Measurements from ENCODE around the gene PDS5B. TPM values are rescaled to one million over a fixed set of nuclear protein-coding genes. Genes with fewer than 3 reads are reported as not detected.

PDS5B gene
- total RNA-seq, 2 donors from 2014 or later, result 19.2 to 20.8 TPM

- H3K4me3 ChIP-seq, result no peak overlapping the region
- 90 to 97% methylated on average over 1 of the region's 1 CpG for WGBS, 2 donors
- no peak for ATAC-seq
- H3K9me3 ChIP-seq, result no peaks in the 10 kb centered on the region
- no peaks in the 10 kb centered on the region for H3K4me1 ChIP-seq
- H3K36me3 ChIP-seq (replicated peaks in 1 of 2; ENCODE audit: insufficient read depth in 1 of 2, low read depth in 2 of 2), result no peaks in the 10 kb centered on the region
- H3K27me3 ChIP-seq, result no peaks in the 10 kb centered on the region
- intact Hi-C loops (cut with DNase I), result no loop called here
- H3K27ac ChIP-seq, result no peak overlapping the region
- TF ChIP-seq CTCF (IDR thresholded peaks at IDR 0.05), result no peak
- TF ChIP-seq POLR2A (IDR thresholded peaks at IDR 0.05), result no peak
- DNase-seq, result no peak
Observed at GRCh38 chr13:32610977-32611376, 24.7 kb downstream of the PDS5B start.

GRCh38 chr13:32616883-32617511 lies 30.7 kb downstream of the PDS5B start:
- Histone ChIP-seq H3K9me3 (no peaks in the 10 kb centered on the region), H3K36me3 (replicated peaks in 1 of 2; ENCODE audit: insufficient read depth in 1 of 2, low read depth in 2 of 2) (no peaks in the 10 kb centered on the region), H3K27me3 (no peaks in the 10 kb centered on the region), H3K27ac (no peak overlapping the region), H3K4me1 (no peaks in the 10 kb centered on the region), H3K4me3 (no peak overlapping the region)
- intact Hi-C loops (cut with DNase I), result no loop called here
- no peak for DNase-seq
- TF ChIP-seq CTCF (IDR thresholded peaks at IDR 0.05) (no peak), POLR2A (IDR thresholded peaks at IDR 0.05) (no peak)
- WGBS, 2 donors, result 86 to 97% methylated on average over 5 of the region's 5 CpGs
- no peak for ATAC-seq

- H3K27ac ChIP-seq, result no peak overlapping the region
- DNase-seq (no peak), ATAC-seq (no peak)
- intact Hi-C loops (cut with DNase I), result no loop called here
- WGBS, 2 donors, result 87 to 91% methylated on average over 3 of the region's 3 CpGs
- no peaks in the 10 kb centered on the region for H3K27me3 ChIP-seq
- no peaks in the 10 kb centered on the region for H3K36me3 ChIP-seq (replicated peaks in 1 of 2; ENCODE audit: insufficient read depth in 1 of 2, low read depth in 2 of 2)
- peaks cover 0 to 5% (median 0%) of the 10 kb centered on the region in 3 donors for H3K9me3 ChIP-seq
- H3K4me1 ChIP-seq, result no peaks in the 10 kb centered on the region
- TF ChIP-seq CTCF (IDR thresholded peaks at IDR 0.05), result no peak
- TF ChIP-seq POLR2A (IDR thresholded peaks at IDR 0.05), result no peak
- no peak overlapping the region for H3K4me3 ChIP-seq
Observed at GRCh38 chr13:32622827-32623226, 36.6 kb downstream of the PDS5B start.

GRCh38 chr13:32624441-32624840 lies 38.2 kb downstream of the PDS5B start:
- intact Hi-C loops (cut with DNase I), result no loop called here
- Histone ChIP-seq H3K27me3 (no peaks in the 10 kb centered on the region), H3K4me1 (no peaks in the 10 kb centered on the region), H3K9me3 (peaks cover 0 to 5% (median 0%) of the 10 kb centered on the region in 3 donors), H3K4me3 (no peak overlapping the region), H3K36me3 (replicated peaks in 1 of 2; ENCODE audit: insufficient read depth in 1 of 2, low read depth in 2 of 2) (no peaks in the 10 kb centered on the region), H3K27ac (no peak overlapping the region)
- no peak for TF ChIP-seq CTCF (IDR thresholded peaks at IDR 0.05)
- TF ChIP-seq POLR2A (IDR thresholded peaks at IDR 0.05), result no peak
- no peak for ATAC-seq
- whole genome bisulfite sequencing, 2 donors, result 88 to 100% methylated on average over 1 of the region's 1 CpG
- DNase-seq, result no peak

- DNase-seq (no peak), ATAC-seq (no peak)
- Histone ChIP-seq H3K27me3 (no peaks in the 10 kb centered on the region), H3K4me3 (no peak overlapping the region), H3K27ac (no peak overlapping the region), H3K9me3 (peaks cover 0 to 3% (median 0%) of the 10 kb centered on the region in 3 donors), H3K36me3 (replicated peaks in 1 of 2; ENCODE audit: insufficient read depth in 1 of 2, low read depth in 2 of 2) (no peaks in the 10 kb centered on the region), H3K4me1 (no peaks in the 10 kb centered on the region)
- 13 to 41% methylated on average over 1 of the region's 1 CpG for WGBS, 2 donors
- no peak for TF ChIP-seq CTCF (IDR thresholded peaks at IDR 0.05)
- TF ChIP-seq POLR2A (IDR thresholded peaks at IDR 0.05), result no peak
- intact Hi-C loops (cut with DNase I), result no loop called here
Observed at GRCh38 chr13:32627793-32628192, 41.5 kb downstream of the PDS5B start.
